ENCODE results near the gene TMEM63C. TPM values are rescaled to one million over a fixed set of nuclear protein-coding genes. Genes with fewer than 3 reads are reported as not detected.

Gene TMEM63C
- total RNA-seq, 4 donors from 2014 or later = 11.4 to 37.6 (median 18.9) TPM

DNA sequence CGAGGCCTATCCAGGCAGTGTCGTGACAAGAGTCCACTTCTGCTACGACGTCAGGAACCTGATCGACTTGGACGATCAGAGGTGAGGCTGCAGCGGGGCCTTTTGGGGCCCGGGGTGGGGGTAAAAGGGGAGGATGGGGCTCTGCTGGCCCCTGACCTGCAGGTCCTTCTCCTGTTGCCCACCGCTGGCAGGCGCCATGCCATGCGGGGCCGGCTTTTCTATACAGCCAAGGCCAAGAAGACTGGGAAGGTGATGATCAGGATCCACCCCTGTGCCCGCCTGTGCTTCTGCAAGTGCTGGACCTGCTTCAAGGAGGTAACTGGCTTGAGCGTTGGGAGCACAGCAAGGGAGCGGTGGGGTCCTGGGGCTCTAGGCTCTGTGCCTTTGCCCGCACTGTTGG is 57.8 kb downstream of the TMEM63C start:
- 89 to 94% methylated on average over 16 of the region's 16 CpGs for WGBS, 2 donors
- intact Hi-C loops (cut with DNase I; ENCODE audit: low total_unique reads) = no loop called here
- no peak overlapping the region for H3K4me3 ChIP-seq (ENCODE audit: low read depth, poor library complexity, severe bottlenecking)
- DNase-seq (ENCODE audit: low spot score in 2 of 2) = no peak
- TF ChIP-seq CTCF (IDR thresholded peaks at IDR 0.05) (no peak), POLR2A (IDR thresholded peaks at IDR 0.05) (no peak)

DNA sequence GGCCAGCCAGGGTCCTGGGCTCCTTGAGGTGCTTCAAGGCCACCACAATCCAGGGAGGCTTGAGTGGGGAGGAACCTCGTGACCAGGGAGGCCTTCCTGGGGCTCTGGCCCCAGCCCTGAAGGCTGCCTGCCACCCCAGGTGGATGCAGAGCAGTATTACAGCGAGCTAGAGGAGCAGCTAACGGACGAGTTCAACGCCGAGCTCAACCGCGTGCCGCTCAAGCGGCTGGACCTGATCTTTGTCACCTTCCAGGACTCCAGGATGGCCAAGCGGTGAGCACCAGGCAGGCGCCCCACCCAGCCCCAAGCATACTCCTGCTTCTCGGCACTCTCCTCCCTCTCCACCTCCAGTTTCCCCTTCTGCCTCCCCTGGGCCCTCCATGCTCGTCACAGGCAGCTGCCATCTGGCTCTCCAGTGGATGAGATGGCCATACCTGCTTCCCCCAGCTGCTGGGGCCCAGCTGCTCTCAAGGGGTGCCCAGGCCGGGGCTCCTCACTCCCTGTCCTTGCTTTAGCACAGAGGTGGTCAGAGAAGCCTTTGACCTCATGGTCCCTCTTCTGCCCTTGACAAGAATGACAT is 58.8 kb downstream of the TMEM63C start:
- intact Hi-C loops (cut with DNase I; ENCODE audit: low total_unique reads) = no loop called here
- WGBS, 2 donors = 72 to 80% methylated on average over 14 to 15 of the region's 15 CpGs
- DNase-seq (ENCODE audit: low spot score in 2 of 2) = no peak
- H3K4me3 ChIP-seq (ENCODE audit: low read depth, poor library complexity, severe bottlenecking) = no peak overlapping the region
- TF ChIP-seq CTCF (IDR thresholded peaks at IDR 0.05) = no peak
- no peak for TF ChIP-seq POLR2A (IDR thresholded peaks at IDR 0.05)

DNA sequence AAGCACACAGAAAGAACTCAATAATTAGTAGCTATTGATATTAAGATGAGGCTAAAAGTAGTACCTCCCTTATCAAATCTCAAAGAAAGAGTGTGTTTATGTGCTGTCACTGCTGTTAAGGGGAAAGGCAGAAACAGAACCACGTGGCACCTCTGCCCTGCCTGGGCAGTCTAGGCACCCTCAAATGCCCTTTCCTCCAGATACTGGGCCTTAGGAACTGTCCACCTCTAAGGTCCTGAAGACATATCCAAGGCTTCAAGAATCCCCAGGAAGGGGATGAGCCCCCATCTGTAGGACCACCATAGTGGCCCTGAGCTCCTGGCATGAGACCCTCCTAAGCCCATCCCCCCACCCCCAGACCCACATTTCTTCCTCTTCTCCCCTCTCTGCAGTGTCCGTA is 60.4 kb downstream of the TMEM63C start:
- no peak for DNase-seq (ENCODE audit: low spot score in 2 of 2)
- no peak overlapping the region for H3K4me3 ChIP-seq (ENCODE audit: low read depth, poor library complexity, severe bottlenecking)
- intact Hi-C loops (cut with DNase I; ENCODE audit: low total_unique reads) = no loop called here
- TF ChIP-seq POLR2A (IDR thresholded peaks at IDR 0.05) (no peak), CTCF (IDR thresholded peaks at IDR 0.05) (no peak)
- 49% methylated on average over 2 of the region's 2 CpGs for WGBS, 2 donors

- intact Hi-C loops (cut with DNase I; ENCODE audit: low total_unique reads) = no loop called here
- DNase-seq (ENCODE audit: low spot score in 2 of 2) = no peak
- 75 to 80% methylated on average over 12 of the region's 12 CpGs for WGBS, 2 donors
- TF ChIP-seq CTCF (IDR thresholded peaks at IDR 0.05) (no peak), POLR2A (IDR thresholded peaks at IDR 0.05) (no peak)
- H3K4me3 ChIP-seq (ENCODE audit: low read depth, poor library complexity, severe bottlenecking) = no peak overlapping the region
Observed at GRCh38 chr14:77242752-77243151, 61.2 kb downstream of the TMEM63C start.

GRCh38 chr14:77243853-77244252 is 62.3 kb downstream of the TMEM63C start:
- intact Hi-C loops (cut with DNase I; ENCODE audit: low total_unique reads) = no loop called here
- DNase-seq (ENCODE audit: low spot score in 2 of 2) = no peak
- WGBS, 2 donors = 80 to 86% methylated on average over 4 of the region's 4 CpGs
- no peak for TF ChIP-seq CTCF (IDR thresholded peaks at IDR 0.05)
- no peak for TF ChIP-seq POLR2A (IDR thresholded peaks at IDR 0.05)
- no peak overlapping the region for H3K4me3 ChIP-seq (ENCODE audit: low read depth, poor library complexity, severe bottlenecking)

DNA sequence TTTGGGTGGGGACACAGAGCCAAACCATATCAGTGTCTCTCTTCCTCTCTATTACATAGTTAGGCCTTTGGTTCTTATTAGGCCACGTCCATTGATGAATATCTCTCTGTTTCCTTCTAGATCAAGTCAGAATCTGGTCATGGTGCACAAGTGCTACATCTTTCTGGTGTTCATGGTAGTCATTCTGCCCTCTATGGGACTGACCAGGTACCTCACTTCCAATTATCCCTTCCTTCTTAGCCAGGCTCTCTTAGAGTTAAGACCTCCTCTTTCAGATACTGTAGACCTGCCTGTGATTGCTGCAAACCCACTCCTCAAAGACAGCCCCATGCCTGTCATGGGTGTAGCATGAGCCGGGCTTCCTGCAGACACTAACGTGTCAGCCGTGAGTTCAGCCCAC is 64.2 kb downstream of the TMEM63C start:
- no peak overlapping the region for H3K4me3 ChIP-seq (ENCODE audit: low read depth, poor library complexity, severe bottlenecking)
- no peak for TF ChIP-seq POLR2A (IDR thresholded peaks at IDR 0.05)
- TF ChIP-seq CTCF (IDR thresholded peaks at IDR 0.05) = no peak
- intact Hi-C loops (cut with DNase I; ENCODE audit: low total_unique reads) = no loop called here
- no peak for DNase-seq (ENCODE audit: low spot score in 2 of 2)
- WGBS, 2 donors = 70 to 82% methylated on average over 4 of the region's 4 CpGs
